B cell (primary cell): ENCODE measurements around the gene PAFAH2. TPM values are rescaled to one million over a fixed set of nuclear protein-coding genes. Genes with fewer than 3 reads are reported as not detected.
"Not testable (repeated sequence)": the region's sequence is repeated elsewhere in the genome, so short reads cannot be mapped to it uniquely, and the experiment has no call there.

Experiments
- ATAC-seq: fragments of 200-7000 bp; cut with Tn5 transposase; one replicate; pipeline ENCODE4 v1.10.0; 2021; ENCODE audit warnings: low read depth, mild to moderate bottlenecking, moderate number of reproducible peaks, moderate library complexity
- CTCF ChIA-PET: fragments of 350-600 bp; sonication (Branson Sonifier 250); formaldehyde crosslinking; loops from one replicate; lab custom pipeline; 2021; ENCODE audit warnings: antibody characterized with exemption, inconsistent platforms; lab: Charles Lee
- POLR2A ChIA-PET: fragments of 350-600 bp; sonication (Branson Sonifier 250); formaldehyde crosslinking; loops from one replicate; lab custom pipeline; 2021; ENCODE audit warnings: antibody characterized with exemption; lab: Charles Lee
- DNase-seq: peaks from one replicate; pipeline ENCODE4 v3.0.0; 2013
- H2AFZ ChIP-seq: 2 replicates; pipeline ENCODE4 v1.6.1; 2012; ENCODE audit warnings: mild to moderate bottlenecking, low read depth, low read length; ENCODE audit not compliant: insufficient read depth, poor library complexity, severe bottlenecking
- H3K27ac ChIP-seq, 2 donors: 1 replicate in 1 of 2; 2 replicates in 1 of 2; pipeline ENCODE4 v1.5.1; 2012 to 2013; ENCODE audit warnings: low read length in 2 of 2, mild to moderate bottlenecking in 2 of 2, moderate library complexity in 1 of 2
- H3K27me3 ChIP-seq, 4 experiments: fragments of 200-600 bp in 1 of 4; sonication (generic) in 1 of 4; replicated peaks in 1 of 4; 1 replicate in 2 of 4; 2 replicates in 2 of 4; pipeline versions ENCODE4 v1.6.1 to v1.7.0; 2013 to 2016; ENCODE audit warnings: low read length in 3 of 4, mild to moderate bottlenecking in 2 of 4, mixed read lengths in 1 of 4, moderate library complexity in 1 of 4; ENCODE audit not compliant: insufficient read depth in 4 of 4, control insufficient read depth in 3 of 4; ENCODE audit errors: control extremely low read depth in 1 of 4
- H3K36me3 ChIP-seq, 2 experiments: replicated peaks in 1 of 2; 1 replicate in 1 of 2; 2 replicates in 1 of 2; pipeline versions ENCODE4 v1.6.1 to v1.7.1; 2013; ENCODE audit warnings: low read length in 1 of 2; ENCODE audit not compliant: insufficient read depth in 2 of 2, control insufficient read depth in 1 of 2; ENCODE audit errors: control extremely low read depth in 1 of 2, extremely low read depth in 1 of 2
- H3K4me1 ChIP-seq, 2 donors: fragments of 200-600 bp in 1 of 2; sonication (generic) in 1 of 2; 1 replicate in 1 of 2; 2 replicates in 1 of 2; pipeline versions ENCODE4 v1.5.1 to v1.6.1; 2013 to 2017; ENCODE audit warnings: low read length in 2 of 2; ENCODE audit not compliant: control insufficient read depth in 2 of 2, insufficient read depth in 2 of 2
- H3K4me2 ChIP-seq: replicated peaks from 2 replicates; pipeline ENCODE3; 2012; ENCODE audit warnings: mild to moderate bottlenecking, low read depth, low read length; ENCODE audit not compliant: poor library complexity, severe bottlenecking
- H3K4me3 ChIP-seq, 5 experiments: fragments of 200-600 bp in 1 of 5; sonication (generic) in 1 of 5; 1 replicate in 3 of 5; 2 replicates in 2 of 5; pipeline versions ENCODE4 v1.5.1 to v1.7.0; 2011 to 2016; ENCODE audit warnings: low read length in 4 of 5, mild to moderate bottlenecking in 4 of 5, low read depth in 2 of 5, control low read depth in 1 of 5, moderate library complexity in 1 of 5; ENCODE audit not compliant: insufficient read depth in 1 of 5; ENCODE audit errors: control extremely low read depth in 1 of 5, extremely low read depth in 1 of 5
- H3K79me2 ChIP-seq: fragments of 200-600 bp; sonication (generic); one replicate; pipeline ENCODE4 v1.6.0; 2016; ENCODE audit warnings: low read length; ENCODE audit not compliant: control insufficient read depth, insufficient read depth
- H3K9ac ChIP-seq: fragments of 200-600 bp; sonication (generic); 2 replicates; pipeline ENCODE4 v1.6.1; 2017; ENCODE audit warnings: mild to moderate bottlenecking, low read length, moderate library complexity
- H3K9me3 ChIP-seq, 3 donors: one replicate each; pipeline versions ENCODE4 v1.6.1 to v1.7.1; 2013; ENCODE audit warnings: low read length in 2 of 3; ENCODE audit not compliant: control insufficient read depth in 2 of 3, insufficient read depth in 1 of 3; ENCODE audit errors: control extremely low read depth in 1 of 3
- H4K20me1 ChIP-seq: 2 replicates; pipeline ENCODE4 v1.6.0; 2012; ENCODE audit warnings: mild to moderate bottlenecking, low read length; ENCODE audit not compliant: insufficient read depth, control insufficient read depth, poor library complexity, severe bottlenecking
- H3K27ac Mint-ChIP-seq: one replicate; pipeline ENCODE4 v1.8.0; 2021; ENCODE audit warnings: mixed read lengths
- H3K27me3 Mint-ChIP-seq: one replicate; pipeline ENCODE4 v1.8.0; 2021; ENCODE audit warnings: mixed read lengths
- H3K4me1 Mint-ChIP-seq: one replicate; pipeline ENCODE4 v1.8.0; 2021; ENCODE audit warnings: mixed read lengths
- H3K4me3 Mint-ChIP-seq: one replicate; pipeline ENCODE4 v1.8.0; 2021; ENCODE audit warnings: mixed read lengths
- H3K9me3 Mint-ChIP-seq: one replicate; pipeline ENCODE4 v1.8.0; 2022; ENCODE audit warnings: mixed read lengths; ENCODE audit not compliant: insufficient read depth
- EZH2 ChIP-seq: IDR thresholded peaks from 2 replicates; pipeline ENCODE4 v1.6.1; 2012; ENCODE audit warnings: borderline replicate concordance, low read depth, mild to moderate bottlenecking, moderate library complexity, low read length; ENCODE audit not compliant: insufficient read depth, poor library complexity, severe bottlenecking
- WGBS: methylation state at CpG from one replicate; pipeline ENCODE4 v1.1.5; 2013; ENCODE audit warnings: missing lambda C conversion rate; ENCODE audit not compliant: insufficient coverage; 5-methylcytosine and 5-hydroxymethylcytosine counted together
- intact Hi-C: fragments of 100-400 bp; cut with micrococcal nuclease; formaldehyde crosslinking; loops from one replicate; pipeline ENCODE4 v1.10.0; 2022
- polyA plus RNA-seq: library from polyadenylated mRNA; depleted of rRNA; stranded (reverse); fragments of >200 nt; gene quantifications from 2 replicates; pipeline ENCODE4 v1.2.3, GENCODE V29; 2012
- total RNA-seq, 2 donors: library from RNA; stranded (reverse); fragments of 120-200 nt in 1 of 2; gene quantifications; 1 replicate in 1 of 2; 2 replicates in 1 of 2; pipeline versions ENCODE4 v1.2.3 to v1.2.4, GENCODE V29; 2013 to 2022
- TF ChIP-seq, protein P1 (sequence below): fragments of 200-600 bp; IDR thresholded peaks from one replicate; pipeline ENCODE4 v1.8.0; 2022; ENCODE audit warnings: antibody characterized with exemption, mild to moderate bottlenecking

Gene PAFAH2
- total and polyA plus RNA-seq, 2 donors (not counting 1 experiment from before 2014, with no cell fraction given) = 5.1 to 8.8 TPM

- TF ChIP-seq, protein P1, sequence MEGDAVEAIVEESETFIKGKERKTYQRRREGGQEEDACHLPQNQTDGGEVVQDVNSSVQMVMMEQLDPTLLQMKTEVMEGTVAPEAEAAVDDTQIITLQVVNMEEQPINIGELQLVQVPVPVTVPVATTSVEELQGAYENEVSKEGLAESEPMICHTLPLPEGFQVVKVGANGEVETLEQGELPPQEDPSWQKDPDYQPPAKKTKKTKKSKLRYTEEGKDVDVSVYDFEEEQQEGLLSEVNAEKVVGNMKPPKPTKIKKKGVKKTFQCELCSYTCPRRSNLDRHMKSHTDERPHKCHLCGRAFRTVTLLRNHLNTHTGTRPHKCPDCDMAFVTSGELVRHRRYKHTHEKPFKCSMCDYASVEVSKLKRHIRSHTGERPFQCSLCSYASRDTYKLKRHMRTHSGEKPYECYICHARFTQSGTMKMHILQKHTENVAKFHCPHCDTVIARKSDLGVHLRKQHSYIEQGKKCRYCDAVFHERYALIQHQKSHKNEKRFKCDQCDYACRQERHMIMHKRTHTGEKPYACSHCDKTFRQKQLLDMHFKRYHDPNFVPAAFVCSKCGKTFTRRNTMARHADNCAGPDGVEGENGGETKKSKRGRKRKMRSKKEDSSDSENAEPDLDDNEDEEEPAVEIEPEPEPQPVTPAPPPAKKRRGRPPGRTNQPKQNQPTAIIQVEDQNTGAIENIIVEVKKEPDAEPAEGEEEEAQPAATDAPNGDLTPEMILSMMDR = no peak
- no peak for TF ChIP-seq EZH2
- 83% methylated on average over 6 of the region's 11 CpGs for WGBS
- Mint-ChIP-seq H3K9me3 (no peaks in the 10 kb centered on the region), H3K27ac (no peak overlapping the region), H3K4me1 (peaks cover 11% of the 10 kb centered on the region), H3K4me3 (no peak overlapping the region), H3K27me3 (no peaks in the 10 kb centered on the region)
- H3K4me3 ChIP-seq = no peak overlapping the region
- no peaks in the 10 kb centered on the region for H3K27me3 ChIP-seq
- CTCF ChIA-PET = interaction anchor here (1.1 to 2.6 kb wide), 5 partner anchors 8 to 94 kb away, joined by 3 to 10 read pairs (median 4); partner anchors contain the start of gene PAFAH2
- H3K9ac ChIP-seq = no peak overlapping the region
- H3K27ac ChIP-seq = no peak overlapping the region
- no peak overlapping the region for H3K4me2 ChIP-seq
- POLR2A ChIA-PET = no interaction called here
- DNase-seq = no peak
- ATAC-seq = no peak
- H3K79me2 ChIP-seq = peaks cover 29% of the 10 kb centered on the region
- intact Hi-C loops = no loop called here
- H3K36me3 ChIP-seq = peaks cover 0 to 14% of the 10 kb centered on the region in 2 experiments
- no peaks in the 10 kb centered on the region for H4K20me1 ChIP-seq
- peaks cover 8 to 11% of the 10 kb centered on the region in 2 donors for H3K4me1 ChIP-seq
- H3K9me3 ChIP-seq = no peaks in the 10 kb centered on the region
- H2AFZ ChIP-seq = no peak overlapping the region
Observed at GRCh38 chr1:25989440-25990234, 8.2 kb downstream of the PAFAH2 start.

- Histone ChIP-seq H3K9me3 (no peaks in the 10 kb centered on the region), H3K4me2 (no peak overlapping the region), H3K4me1 (peaks cover 8 to 11% of the 10 kb centered on the region in 2 donors), H4K20me1 (no peaks in the 10 kb centered on the region), H2AFZ (no peak overlapping the region), H3K9ac (no peak overlapping the region), H3K79me2 (peaks cover 14% of the 10 kb centered on the region), H3K27me3 (no peaks in the 10 kb centered on the region), H3K4me3 (no peak overlapping the region), H3K36me3 (peaks cover 2 to 28% of the 10 kb centered on the region in 2 experiments), H3K27ac (no peak overlapping the region)
- POLR2A ChIA-PET = no interaction called here
- WGBS = 100% methylated on average over 2 of the region's 2 CpGs
- intact Hi-C loops = no loop called here
- Mint-ChIP-seq H3K4me3 (no peak overlapping the region), H3K27me3 (no peaks in the 10 kb centered on the region), H3K27ac (no peak overlapping the region), H3K4me1 (peaks cover 11% of the 10 kb centered on the region), H3K9me3 (no peaks in the 10 kb centered on the region)
- TF ChIP-seq, protein P1 = no peak
- no peak for TF ChIP-seq EZH2
- CTCF ChIA-PET = interaction anchor here (0.7 to 2.6 kb wide), 3 partner anchors 9 to 375 kb away, joined by 3 to 10 read pairs (median 8); partner anchors contain the start of gene PAFAH2
- no peak for ATAC-seq
- DNase-seq = no peak
Observed at GRCh38 chr1:25987951-25988350, 9.9 kb downstream of the PAFAH2 start.

GRCh38 chr1:25986773-25987172 lies 11.1 kb downstream of the PAFAH2 start:
- H3K4me2 ChIP-seq, H3K27ac ChIP-seq, H4K20me1 ChIP-seq, H3K9me3 ChIP-seq, POLR2A ChIA-PET, H3K4me3 ChIP-seq, H3K4me3 Mint-ChIP-seq, intact Hi-C loops, H3K9ac ChIP-seq, H3K27ac Mint-ChIP-seq, H3K27me3 Mint-ChIP-seq, H3K9me3 Mint-ChIP-seq, H3K27me3 ChIP-seq, DNase-seq, ATAC-seq, CTCF ChIA-PET, H3K4me1 Mint-ChIP-seq, H2AFZ ChIP-seq: not testable (repeated sequence)
- H3K36me3 ChIP-seq = peaks cover 7 to 39% of the 10 kb centered on the region in 2 experiments
- peaks cover 8 to 11% of the 10 kb centered on the region in 2 donors for H3K4me1 ChIP-seq
- peaks cover 14% of the 10 kb centered on the region for H3K79me2 ChIP-seq
- WGBS = 100% methylated on average over 3 of the region's 10 CpGs
